HFF-Myc (cell line): ENCODE results near the gene ST6GALNAC5.

Experiments
- DNase-seq: peaks from one replicate; pipeline ENCODE4 v3.0.0-alpha.2; 2011; ENCODE audit warnings: low read depth; ENCODE audit errors: extremely low read depth
- H3K4me3 ChIP-seq: replicated peaks from 2 replicates; pipeline ENCODE4 v1.5.1; 2011; ENCODE audit warnings: low read depth, mild to moderate bottlenecking, control low read depth, low read length
- TF ChIP-seq, protein P1 (sequence below): IDR thresholded peaks from 2 replicates; pipeline ENCODE4 v1.5.1; 2012; ENCODE audit warnings: mild to moderate bottlenecking, low read depth, low read length, control low read depth; ENCODE audit errors: missing control alignments

ST6GALNAC5 gene

DNA sequence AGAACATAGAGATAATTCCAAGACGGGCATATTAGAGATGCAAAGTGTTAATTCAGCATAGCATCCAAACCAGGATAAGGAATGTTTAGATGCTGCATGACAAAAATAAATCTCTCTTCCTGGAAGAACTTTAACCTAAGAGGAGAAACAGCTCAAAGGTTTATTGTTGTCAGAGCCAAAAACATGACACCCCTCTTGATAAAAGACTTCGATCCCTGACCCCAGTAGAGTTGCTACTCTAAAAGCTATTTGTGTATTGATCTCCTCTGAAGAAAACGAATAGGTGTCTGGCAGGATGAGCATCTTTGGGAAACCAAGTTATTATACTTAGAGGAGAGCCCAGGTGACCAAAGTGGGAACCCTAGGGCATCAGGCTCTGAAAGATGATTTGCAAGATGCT lies 193.9 kb downstream of the ST6GALNAC5 start:
- TF ChIP-seq, protein P1, sequence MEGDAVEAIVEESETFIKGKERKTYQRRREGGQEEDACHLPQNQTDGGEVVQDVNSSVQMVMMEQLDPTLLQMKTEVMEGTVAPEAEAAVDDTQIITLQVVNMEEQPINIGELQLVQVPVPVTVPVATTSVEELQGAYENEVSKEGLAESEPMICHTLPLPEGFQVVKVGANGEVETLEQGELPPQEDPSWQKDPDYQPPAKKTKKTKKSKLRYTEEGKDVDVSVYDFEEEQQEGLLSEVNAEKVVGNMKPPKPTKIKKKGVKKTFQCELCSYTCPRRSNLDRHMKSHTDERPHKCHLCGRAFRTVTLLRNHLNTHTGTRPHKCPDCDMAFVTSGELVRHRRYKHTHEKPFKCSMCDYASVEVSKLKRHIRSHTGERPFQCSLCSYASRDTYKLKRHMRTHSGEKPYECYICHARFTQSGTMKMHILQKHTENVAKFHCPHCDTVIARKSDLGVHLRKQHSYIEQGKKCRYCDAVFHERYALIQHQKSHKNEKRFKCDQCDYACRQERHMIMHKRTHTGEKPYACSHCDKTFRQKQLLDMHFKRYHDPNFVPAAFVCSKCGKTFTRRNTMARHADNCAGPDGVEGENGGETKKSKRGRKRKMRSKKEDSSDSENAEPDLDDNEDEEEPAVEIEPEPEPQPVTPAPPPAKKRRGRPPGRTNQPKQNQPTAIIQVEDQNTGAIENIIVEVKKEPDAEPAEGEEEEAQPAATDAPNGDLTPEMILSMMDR, result no peak
- DNase-seq, result no peak
- H3K4me3 ChIP-seq, result no peak overlapping the region

DNA sequence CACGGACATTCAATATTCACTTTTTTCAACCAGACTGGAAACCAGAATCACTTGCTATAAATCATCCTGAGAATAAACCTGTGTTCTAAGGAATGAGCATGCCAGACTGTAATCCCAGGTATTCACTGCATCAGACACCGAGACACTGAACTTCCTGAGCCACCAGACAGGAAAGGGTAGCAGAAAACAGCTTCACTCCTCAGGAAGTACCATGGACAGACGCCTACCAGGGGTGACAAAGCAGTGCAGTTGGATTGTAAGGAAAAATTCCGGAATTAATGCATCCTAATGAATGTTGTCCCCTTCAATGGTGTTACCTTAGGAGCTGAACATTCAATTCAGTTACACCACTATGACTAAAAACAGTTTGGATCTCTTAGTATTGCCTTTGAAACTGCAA lies 195.8 kb downstream of the ST6GALNAC5 start:
- no peak for DNase-seq
- TF ChIP-seq, protein P1, result no peak
- no peak overlapping the region for H3K4me3 ChIP-seq

DNA sequence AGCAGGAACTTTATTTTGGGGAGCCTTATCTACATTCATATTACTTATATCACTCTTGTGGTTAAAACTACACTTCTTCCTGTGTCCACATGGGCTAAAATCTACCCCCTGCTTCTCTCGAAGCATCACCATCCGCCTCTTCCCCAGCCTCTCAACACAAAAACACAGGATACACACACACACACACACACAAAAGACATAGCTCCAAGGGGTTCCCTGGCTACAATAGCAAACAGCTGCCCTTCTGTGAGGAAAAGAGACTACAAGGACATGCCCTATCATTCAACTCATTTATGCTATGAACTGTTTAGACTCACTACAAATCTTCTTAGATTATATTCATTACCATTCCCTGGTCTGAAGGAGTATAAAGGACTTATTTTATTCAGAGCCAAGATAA lies 197.0 kb downstream of the ST6GALNAC5 start:
- TF ChIP-seq, protein P1, result no peak
- no peak for DNase-seq
- H3K4me3 ChIP-seq, result no peak overlapping the region

DNA sequence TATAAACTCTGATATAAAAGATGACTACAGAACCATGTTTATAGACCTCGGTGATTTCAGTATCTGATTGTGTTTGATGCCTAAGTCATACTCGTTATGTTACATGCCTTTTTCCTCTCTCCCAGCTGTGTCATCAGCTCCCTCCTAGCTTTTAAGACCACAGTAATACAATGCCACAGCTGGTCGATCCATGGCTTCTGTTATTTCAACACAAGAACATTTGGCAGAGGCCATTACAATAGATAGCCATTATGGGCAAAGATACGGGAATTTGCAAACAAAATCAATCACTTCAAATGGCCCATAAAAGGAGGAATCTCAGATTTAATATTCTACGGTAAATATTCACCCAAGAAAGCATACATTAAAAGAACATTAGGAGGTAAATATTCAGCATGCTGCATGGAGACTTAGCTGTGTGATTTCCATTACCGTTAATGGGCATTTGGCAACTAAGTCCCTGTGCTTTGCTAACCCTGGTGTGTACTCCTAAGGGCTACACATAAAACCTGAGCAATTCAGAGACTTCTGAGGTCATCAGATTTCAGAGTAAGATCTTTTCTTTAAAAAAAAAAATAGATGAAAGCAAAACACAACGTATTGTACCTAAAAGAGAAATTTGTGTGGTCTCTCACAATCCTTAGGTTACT lies 198.5 kb downstream of the ST6GALNAC5 start:
- DNase-seq, result no peak
- no peak overlapping the region for H3K4me3 ChIP-seq
- TF ChIP-seq, protein P1, result no peak

DNA sequence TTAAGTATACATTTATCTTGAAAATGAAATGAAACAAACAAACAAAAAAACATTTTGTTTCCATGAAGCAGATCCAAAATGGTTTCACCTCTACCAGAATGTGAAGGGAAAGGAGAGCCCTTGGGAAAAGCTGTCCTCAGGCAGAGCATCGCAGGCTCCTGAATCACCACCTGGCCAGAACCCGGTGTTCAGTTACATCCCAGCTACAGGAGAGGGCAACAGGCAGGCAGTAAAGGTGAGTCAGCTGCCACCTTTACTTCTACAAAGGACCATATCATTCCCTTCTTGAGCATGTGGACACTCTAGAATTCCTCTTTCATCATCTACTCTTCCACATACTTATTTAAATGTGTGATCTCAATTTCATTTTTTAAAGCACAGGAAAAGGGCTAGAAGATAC lies 200.7 kb downstream of the ST6GALNAC5 start:
- TF ChIP-seq, protein P1, result no peak
- no peak overlapping the region for H3K4me3 ChIP-seq
- no peak for DNase-seq

DNA sequence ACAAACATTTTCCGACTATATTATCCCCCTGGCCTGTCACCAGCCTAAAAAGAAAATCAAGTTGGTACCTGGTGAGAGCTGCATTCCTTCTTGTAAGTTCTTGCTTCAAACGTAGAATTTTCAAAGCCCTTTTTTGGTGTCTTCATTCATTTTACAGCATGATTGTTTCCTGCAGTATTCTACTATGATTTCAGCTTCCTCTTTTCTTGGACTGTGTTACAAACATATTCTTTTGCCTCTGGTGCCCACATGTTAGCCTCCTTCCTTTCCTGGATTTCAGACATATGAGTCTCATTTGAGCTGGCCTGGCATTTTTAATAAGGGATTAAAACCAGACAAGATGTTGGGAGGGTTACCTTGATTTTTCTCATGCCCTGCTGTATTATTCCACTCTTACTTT lies 209.5 kb downstream of the ST6GALNAC5 start:
- no peak for DNase-seq
- TF ChIP-seq, protein P1, result no peak
- H3K4me3 ChIP-seq, result no peak overlapping the region

DNA sequence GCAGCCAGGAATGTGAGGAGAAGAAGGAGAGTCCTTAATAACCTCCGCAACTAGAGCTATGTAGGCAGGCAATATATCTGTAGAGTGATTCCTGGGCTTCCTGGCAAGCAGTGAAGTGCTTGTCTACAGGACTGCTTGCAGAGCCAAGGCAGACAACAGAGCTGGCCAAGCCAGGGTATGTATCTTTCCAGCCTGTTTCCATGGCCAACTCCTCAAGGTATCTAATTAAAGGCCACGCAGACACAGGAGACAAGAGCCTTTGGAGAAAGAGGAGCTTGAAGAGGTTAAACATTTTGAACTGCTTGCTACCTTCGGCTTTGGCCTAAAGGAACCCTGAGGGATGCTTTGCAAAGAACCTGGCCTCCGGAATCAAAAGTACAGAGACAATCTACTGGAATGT lies 214.6 kb downstream of the ST6GALNAC5 start:
- TF ChIP-seq, protein P1, result no peak
- DNase-seq, result no peak
- no peak overlapping the region for H3K4me3 ChIP-seq
